ENCODE data around the gene AADACL4. TPM values are rescaled to one million over a fixed set of nuclear protein-coding genes. Genes with fewer than 3 reads are reported as not detected.

The AADACL4 gene
- total and polyA plus RNA-seq, 9 of the 15 experiments (the other 6 are each of a cell fraction or from before 2014, with no cell fraction given) = not detected

GRCh38 chr1:12600880-12601633 lies 42.8 kb upstream of the AADACL4 start (continued):
- peak; percentile 46 to 69 for TF ChIP-seq RAD21 (CRISPR knock-in tag; conservative IDR thresholded peaks at IDR 0.05 in 1 of 2, IDR thresholded peaks at IDR 0.05 in 1 of 2)
- TF ChIP-seq ATF3 (IDR thresholded peaks at IDR 0.05) = no peak
- TF ChIP-seq ATF3 (CRISPR knock-in tag; conservative IDR thresholded peaks at IDR 0.05) = no peak; the same call in 1 of the 2 replicates
- peak; percentile 71 for TF ChIP-seq REST (IDR thresholded peaks at IDR 0.05; ENCODE audit: borderline replicate concordance)
- TF ChIP-seq REST (CRISPR knock-in tag; IDR thresholded peaks at IDR 0.05; ENCODE audit: low read depth) = no peak
- TF ChIP-seq ZBTB7A (IDR thresholded peaks at IDR 0.05; ENCODE audit: borderline replicate concordance, control insufficient read depth, low read depth, low read length) = peak; percentile 29; the same call in 1 of the 2 replicates
- 0 out of 2 replicates have a peak, but pooled peaks have one; percentile 8 for TF ChIP-seq ZFX (CRISPR knock-in tag; IDR thresholded peaks at IDR 0.05)
- no peak for TF ChIP-seq POLR2AphosphoS5 (IDR thresholded peaks at IDR 0.05; ENCODE audit: control insufficient read depth, insufficient read depth, low read depth, low read length)
- TF ChIP-seq MAZ (CRISPR knock-in tag; conservative IDR thresholded peaks at IDR 0.05 in 1 of 2, IDR thresholded peaks at IDR 0.05 in 1 of 2) = 0 out of 4 replicates have a peak, but pooled peaks of 1 of the 2 experiments have one; percentile 7
- no peak for TF ChIP-seq ZNF197 (CRISPR knock-in tag; IDR thresholded peaks at IDR 0.05; ENCODE audit: low read depth)
- 0 out of 2 replicates have a peak, but pooled peaks have one; percentile 14 for TF ChIP-seq LEF1 (IDR thresholded peaks at IDR 0.05)
- TF ChIP-seq CTBP1 (IDR thresholded peaks at IDR 0.05; ENCODE audit: borderline replicate concordance) = 0 out of 2 replicates have a peak, but pooled peaks have one; percentile 20
- peak; percentile 37 for TF ChIP-seq ZFP36 (IDR thresholded peaks at IDR 0.05; ENCODE audit: low read depth, low read length, partially characterized antibody)
- no peak for TF ChIP-seq SREBF2 (CRISPR knock-in tag; IDR thresholded peaks at IDR 0.05)
- TF ChIP-seq RBM25 (IDR thresholded peaks at IDR 0.05; ENCODE audit: low read depth, low read length, severe bottlenecking) = peak; percentile 68
- TF ChIP-seq MED1 (CRISPR knock-in tag; IDR thresholded peaks at IDR 0.05; ENCODE audit: borderline replicate concordance) = 0 out of 2 replicates have a peak, but pooled peaks have one; percentile 74
- 0 out of 2 replicates have a peak, but pooled peaks have one; percentile 10 for TF ChIP-seq TEAD4 (IDR thresholded peaks at IDR 0.05; ENCODE audit: low read length)
- TF ChIP-seq TEAD4 (CRISPR knock-in tag; IDR thresholded peaks at IDR 0.05; ENCODE audit: borderline replicate concordance) = no peak

Data from K562 (cell line).